ACHN (cell line): ENCODE data around the gene PPP1R1B.

Source experiments
- DNase-seq: peaks from one replicate; pipeline ENCODE4 v3.0.0-alpha.2; 2015
- in situ Hi-C: cut with HindIII; loops from 2 replicates; pipeline ENCODE4 v1.10.0; 2017; ENCODE audit warnings: low sequenced_read_pairs, low pct_ligation_motif_present, low pct_unique_long_range_greater_than_20kb

PPP1R1B gene

GRCh38 chr17:39627712-39628516 is 1.2 kb downstream of the PPP1R1B start:
- no peak for DNase-seq
- in situ Hi-C loops, result no loop called here

- no peak for DNase-seq
- in situ Hi-C loops, result no loop called here
Observed at GRCh38 chr17:39628655-39629493, 2.1 kb downstream of the PPP1R1B start.

GRCh38 chr17:39629494-39629880 is 2.7 kb downstream of the PPP1R1B start:
- no peak for DNase-seq
- in situ Hi-C loops, result no loop called here

DNA sequence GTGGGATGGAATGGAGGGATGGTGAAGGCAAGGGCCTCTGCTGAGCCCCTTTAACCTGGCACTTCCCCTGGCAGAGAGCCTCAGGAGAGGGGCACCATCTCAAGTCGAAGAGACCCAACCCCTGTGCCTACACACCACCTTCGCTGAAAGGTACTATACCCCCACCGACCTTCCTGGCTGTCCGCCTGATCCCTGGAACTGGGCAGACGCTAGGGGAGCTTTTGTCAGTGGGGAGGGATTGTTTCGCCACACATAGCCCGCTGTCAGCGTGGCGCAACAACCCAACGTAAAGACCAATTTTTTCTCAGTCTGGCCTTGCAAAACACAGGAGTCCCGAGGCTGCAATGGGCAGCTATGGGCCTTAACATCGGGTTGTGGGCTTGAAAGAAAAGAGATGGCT is 3.1 kb downstream of the PPP1R1B start:
- no peak for DNase-seq
- in situ Hi-C loops, result no loop called here

GRCh38 chr17:39631403-39631802 is 4.7 kb downstream of the PPP1R1B start:
- in situ Hi-C loops, result no loop called here
- no peak for DNase-seq

GRCh38 chr17:39632153-39632941 is 5.6 kb downstream of the PPP1R1B start:
- no peak for DNase-seq
- in situ Hi-C loops, result no loop called here

DNA sequence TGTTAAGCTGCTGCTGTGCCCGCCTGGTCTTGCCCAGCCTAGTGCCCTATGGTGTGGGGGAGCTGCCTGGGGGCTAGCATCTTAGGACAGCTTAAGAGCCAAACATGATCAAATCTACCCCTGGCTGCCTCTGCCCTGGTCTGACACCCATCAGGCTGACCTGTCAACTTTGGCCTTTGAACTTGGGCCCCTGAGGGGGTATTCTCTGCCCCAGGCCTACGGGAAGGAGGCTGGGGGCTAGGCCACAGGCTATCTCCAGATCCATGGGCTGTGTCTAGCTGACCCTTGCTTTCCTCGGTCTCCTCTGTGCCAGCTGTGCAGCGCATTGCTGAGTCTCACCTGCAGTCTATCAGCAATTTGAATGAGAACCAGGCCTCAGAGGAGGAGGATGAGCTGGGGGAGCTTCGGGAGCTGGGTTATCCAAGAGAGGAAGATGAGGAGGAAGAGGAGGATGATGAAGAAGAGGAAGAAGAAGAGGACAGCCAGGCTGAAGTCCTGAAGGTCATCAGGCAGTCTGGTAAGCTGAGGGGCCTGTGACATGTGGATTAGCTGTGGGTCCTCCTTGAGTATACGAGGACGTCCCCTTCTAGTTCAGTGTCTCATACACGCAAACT is 6.9 kb downstream of the PPP1R1B start:
- no peak for DNase-seq
- in situ Hi-C loops, result no loop called here

- in situ Hi-C loops, result no loop called here
- DNase-seq, result peak; percentile 57
Observed at GRCh38 chr17:39634384-39634871, 7.7 kb downstream of the PPP1R1B start.

DNA sequence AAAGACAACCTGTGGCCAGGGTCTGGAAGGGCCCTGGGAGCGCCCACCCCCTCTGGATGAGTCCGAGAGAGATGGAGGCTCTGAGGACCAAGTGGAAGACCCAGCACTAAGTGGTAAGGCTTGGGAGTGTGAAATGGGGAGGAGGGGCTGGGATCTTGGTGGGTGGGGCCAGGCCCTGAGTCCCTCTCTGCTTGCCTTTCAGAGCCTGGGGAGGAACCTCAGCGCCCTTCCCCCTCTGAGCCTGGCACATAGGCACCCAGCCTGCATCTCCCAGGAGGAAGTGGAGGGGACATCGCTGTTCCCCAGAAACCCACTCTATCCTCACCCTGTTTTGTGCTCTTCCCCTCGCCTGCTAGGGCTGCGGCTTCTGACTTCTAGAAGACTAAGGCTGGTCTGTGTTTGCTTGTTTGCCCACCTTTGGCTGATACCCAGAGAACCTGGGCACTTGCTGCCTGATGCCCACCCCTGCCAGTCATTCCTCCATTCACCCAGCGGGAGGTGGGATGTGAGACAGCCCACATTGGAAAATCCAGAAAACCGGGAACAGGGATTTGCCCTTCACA is 8.9 kb downstream of the PPP1R1B start:
- DNase-seq, result no peak
- in situ Hi-C loops, result no loop called here

DNA sequence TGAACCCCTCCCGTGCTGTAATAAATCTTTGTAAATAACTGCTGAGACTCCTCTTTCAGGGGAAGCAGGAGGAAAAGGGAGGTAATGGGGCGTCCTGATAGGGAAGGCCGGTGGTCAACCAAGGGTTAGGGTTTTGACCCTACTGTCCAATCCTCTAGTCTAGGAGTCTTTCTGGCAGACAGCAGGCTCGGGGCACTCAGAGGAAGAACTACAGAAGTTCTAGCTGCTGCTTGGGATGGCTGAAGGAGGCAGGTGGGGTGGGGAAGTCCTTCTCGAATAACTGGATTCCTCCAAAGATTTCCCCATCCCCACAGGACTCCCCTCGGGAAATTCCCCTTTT is 9.8 kb downstream of the PPP1R1B start:
- DNase-seq, result no peak
- in situ Hi-C loops, result no loop called here

- in situ Hi-C loops, result no loop called here
- DNase-seq, result peak; percentile 89
Observed at GRCh38 chr17:39636927-39637736, 10.4 kb downstream of the PPP1R1B start, which contains the start of gene STARD3. TSS of gene STARD3 (plus strand) at chr17:39637144. CDS start at chr17:39653532, 16,388 bp downstream.

DNA sequence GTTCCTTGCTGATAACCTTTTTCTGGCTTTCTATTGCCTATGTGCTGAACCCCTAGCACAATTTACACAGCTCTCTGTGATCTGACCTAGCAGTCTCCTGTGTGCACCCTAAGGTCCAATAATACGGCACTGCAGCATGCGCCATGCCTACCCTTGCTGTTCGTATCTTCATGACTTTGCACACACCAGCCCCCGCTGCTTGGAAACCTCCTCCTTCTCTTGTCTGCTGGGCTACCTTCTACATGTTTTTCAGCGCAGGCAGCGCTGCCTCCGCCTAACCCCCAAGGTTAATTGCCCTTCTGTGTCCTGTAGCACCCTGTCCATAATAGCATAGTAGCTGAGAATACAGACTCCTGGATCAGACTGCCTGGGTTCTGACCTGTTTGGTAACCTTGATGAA is 11.6 kb downstream of the PPP1R1B start:
- DNase-seq, result no peak
- in situ Hi-C loops, result no loop called here

GRCh38 chr17:39639043-39639442 is 12.3 kb downstream of the PPP1R1B start:
- DNase-seq, result no peak
- in situ Hi-C loops, result no loop called here

DNA sequence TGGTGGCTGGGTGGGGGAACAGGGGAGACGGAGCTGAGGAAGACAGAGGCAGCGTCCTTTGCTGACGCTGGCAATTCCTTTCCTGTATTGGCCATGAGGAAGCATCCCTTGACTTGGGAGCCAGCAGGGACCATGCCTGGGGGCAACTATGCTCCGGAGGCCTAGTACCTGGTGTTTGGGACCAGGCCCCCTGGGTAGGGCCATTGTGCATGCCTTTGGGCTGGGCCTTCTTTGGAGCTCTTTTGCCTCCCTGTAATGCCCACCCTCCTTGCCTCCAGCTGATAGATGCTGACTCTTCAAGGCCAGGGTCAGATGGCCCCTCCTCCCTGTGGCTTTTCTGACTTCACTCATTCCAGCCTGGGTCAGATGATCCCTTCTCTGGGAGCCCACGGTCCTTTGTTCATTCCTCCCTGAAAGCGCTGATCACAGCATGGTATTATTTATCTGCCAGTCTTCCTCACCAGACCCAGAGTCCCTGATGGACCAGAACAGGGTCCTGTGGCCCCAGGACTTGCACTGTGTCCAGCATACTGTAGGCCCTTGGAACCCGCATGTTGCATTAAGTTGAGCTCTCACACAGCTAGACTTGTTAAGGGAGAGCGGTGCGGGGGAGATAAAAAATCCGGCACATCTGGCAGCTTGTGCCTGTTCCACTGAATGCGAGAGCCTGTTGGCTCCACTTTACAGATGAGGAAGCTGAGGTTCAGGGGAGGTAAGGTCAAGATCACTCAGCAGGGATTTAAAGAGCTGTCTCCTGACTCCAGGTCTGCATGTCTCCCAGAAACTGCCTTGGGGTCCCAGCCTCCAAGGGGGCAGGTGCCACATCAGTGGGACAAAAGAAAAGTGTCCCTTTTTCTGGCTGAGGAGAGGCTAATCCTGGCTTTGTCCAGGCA is 13.1 kb downstream of the PPP1R1B start:
- in situ Hi-C loops, result no loop called here
- no peak for DNase-seq

GRCh38 chr17:39640591-39641031 is 13.9 kb downstream of the PPP1R1B start:
- no peak for DNase-seq
- in situ Hi-C loops, result no loop called here

- in situ Hi-C loops, result no loop called here
- no peak for DNase-seq
Observed at GRCh38 chr17:39641097-39641496, 14.3 kb downstream of the PPP1R1B start.

GRCh38 chr17:39641883-39642282 is 15.1 kb downstream of the PPP1R1B start:
- DNase-seq, result no peak
- in situ Hi-C loops, result no loop called here
